Measurements from ENCODE around the gene ARHGAP25. TPM values are rescaled to one million over a fixed set of nuclear protein-coding genes. Genes with fewer than 3 reads are reported as not detected.
A peak's percentile ranks its signal among the peaks of the same experiment; 100 is the strongest.

Gene ARHGAP25
- total and polyA plus RNA-seq, 4 donors: 3.5 to 7.0 (median 5.3) TPM

DNA sequence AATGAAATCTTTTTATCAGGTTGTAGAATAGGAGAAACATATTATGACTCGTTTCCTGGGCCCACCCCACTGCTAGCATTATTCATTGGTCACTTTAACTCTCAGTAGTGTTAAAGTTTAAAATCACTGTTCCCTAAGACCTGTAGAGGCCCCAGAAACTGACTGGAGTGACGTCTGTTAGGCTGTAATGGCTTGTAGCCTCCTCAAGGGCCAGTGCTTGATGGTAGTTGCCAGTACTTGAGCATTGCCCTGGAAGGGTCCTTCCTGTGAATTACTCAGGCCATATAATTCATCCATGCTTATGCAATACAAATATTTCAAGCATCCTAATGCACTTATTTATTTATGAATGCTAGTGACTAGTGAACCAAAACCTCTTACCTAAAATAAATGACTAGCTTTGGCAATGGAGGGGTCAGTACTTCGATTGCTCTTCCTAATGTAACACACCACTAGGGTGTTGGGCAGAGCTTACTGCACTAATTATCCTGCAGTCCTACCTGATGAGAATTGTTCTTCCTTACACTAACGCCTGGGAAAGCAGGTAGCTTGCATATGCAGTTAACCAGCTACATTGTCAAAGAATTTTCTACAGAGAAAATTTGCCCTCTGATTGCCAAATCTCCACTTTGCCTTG, 31.2 kb downstream of the ARHGAP25 start:
- no peak overlapping the region for H3K4me3 ChIP-seq (ENCODE audit: low read depth in 1 of 3, low read length in 3 of 3)
- DNase-seq (ENCODE audit: low spot score): no peak
- no peaks in the 10 kb centered on the region for H3K9me3 ChIP-seq (ENCODE audit: control insufficient read depth in 4 of 4, low read length in 3 of 4)
- no peak overlapping the region for H3K9ac ChIP-seq (ENCODE audit: low read depth in 1 of 2, low read length in 2 of 2)
- no peak for TF ChIP-seq JUND (IDR thresholded peaks at IDR 0.05)
- TF ChIP-seq, protein P1, sequence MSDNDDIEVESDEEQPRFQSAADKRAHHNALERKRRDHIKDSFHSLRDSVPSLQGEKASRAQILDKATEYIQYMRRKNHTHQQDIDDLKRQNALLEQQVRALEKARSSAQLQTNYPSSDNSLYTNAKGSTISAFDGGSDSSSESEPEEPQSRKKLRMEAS (IDR thresholded peaks at IDR 0.05): no peak
- 57% methylated on average over 4 of the region's 4 CpGs for WGBS
- no peaks in the 10 kb centered on the region for H3K36me3 ChIP-seq (ENCODE audit: control insufficient read depth in 4 of 4, insufficient read depth in 3 of 4, low read depth in 1 of 4, low read length in 3 of 4)
- peak overlapping the region; percentile 23 to 65 for H3K27ac ChIP-seq (ENCODE audit: low read depth in 1 of 2, low read length in 2 of 2)
- H3K4me1 ChIP-seq (ENCODE audit: control insufficient read depth in 4 of 4, insufficient read depth in 4 of 4, low read length in 3 of 4): peaks cover 0 to 9% (median 2%) of the 10 kb centered on the region in 4 donors
- no peaks in the 10 kb centered on the region for H3K27me3 ChIP-seq (ENCODE audit: control insufficient read depth in 4 of 4, insufficient read depth in 4 of 4, low read length in 3 of 4)

GRCh38 chr2:68766376-68766845, 31.8 kb downstream of the ARHGAP25 start:
- DNase-seq (ENCODE audit: low spot score): no peak
- Histone ChIP-seq H3K27me3 (ENCODE audit: control insufficient read depth in 4 of 4, insufficient read depth in 4 of 4, low read length in 3 of 4) (no peaks in the 10 kb centered on the region), H3K4me3 (ENCODE audit: low read depth in 1 of 3, low read length in 3 of 3) (no peak overlapping the region), H3K36me3 (ENCODE audit: control insufficient read depth in 4 of 4, insufficient read depth in 3 of 4, low read depth in 1 of 4, low read length in 3 of 4) (no peaks in the 10 kb centered on the region), H3K4me1 (ENCODE audit: control insufficient read depth in 4 of 4, insufficient read depth in 4 of 4, low read length in 3 of 4) (peaks cover 0 to 9% (median 3%) of the 10 kb centered on the region in 4 donors), H3K9me3 (ENCODE audit: control insufficient read depth in 4 of 4, low read length in 3 of 4) (no peaks in the 10 kb centered on the region), H3K27ac (ENCODE audit: low read depth in 1 of 2, low read length in 2 of 2) (peak overlapping the region; percentile 23 to 53), H3K9ac (ENCODE audit: low read depth in 1 of 2, low read length in 2 of 2) (no peak overlapping the region)
- TF ChIP-seq HNF4G (IDR thresholded peaks at IDR 0.05) (no peak), SP1 (IDR thresholded peaks at IDR 0.05) (peak; percentile 22), GABPA (IDR thresholded peaks at IDR 0.05 in 1 of 2, conservative IDR thresholded peaks at IDR 0.05 in 1 of 2) (no peak)
- TF ChIP-seq, protein P1 (IDR thresholded peaks at IDR 0.05): peak; percentile 26
- WGBS: 44% methylated on average over 5 of the region's 5 CpGs

- Histone ChIP-seq H3K36me3 (ENCODE audit: control insufficient read depth in 4 of 4, insufficient read depth in 3 of 4, low read depth in 1 of 4, low read length in 3 of 4) (no peaks in the 10 kb centered on the region), H3K4me1 (ENCODE audit: control insufficient read depth in 4 of 4, insufficient read depth in 4 of 4, low read length in 3 of 4) (peaks cover 0 to 9% (median 3%) of the 10 kb centered on the region in 4 donors), H3K9ac (ENCODE audit: low read depth in 1 of 2, low read length in 2 of 2) (peak overlapping the region in 1 of 2 donors; percentile 39), H3K27ac (ENCODE audit: low read depth in 1 of 2, low read length in 2 of 2) (peak overlapping the region; percentile 23 to 53), H3K9me3 (ENCODE audit: control insufficient read depth in 4 of 4, low read length in 3 of 4) (no peaks in the 10 kb centered on the region), H3K4me3 (ENCODE audit: low read depth in 1 of 3, low read length in 3 of 3) (no peak overlapping the region), H3K27me3 (ENCODE audit: control insufficient read depth in 4 of 4, insufficient read depth in 4 of 4, low read length in 3 of 4) (no peaks in the 10 kb centered on the region)
- TF ChIP-seq TAF1 (conservative IDR thresholded peaks at IDR 0.05): no peak
- no peak for TF ChIP-seq JUND (IDR thresholded peaks at IDR 0.05)
- TF ChIP-seq ATF3 (IDR thresholded peaks at IDR 0.05): no peak
- TF ChIP-seq ZBTB33 (IDR thresholded peaks at IDR 0.05): no peak
- TF ChIP-seq HNF4G (IDR thresholded peaks at IDR 0.05): no peak
- no peak for TF ChIP-seq RXRA (IDR thresholded peaks at IDR 0.05)
- TF ChIP-seq GABPA (IDR thresholded peaks at IDR 0.05 in 1 of 2, conservative IDR thresholded peaks at IDR 0.05 in 1 of 2): no peak
- TF ChIP-seq, protein P2, sequence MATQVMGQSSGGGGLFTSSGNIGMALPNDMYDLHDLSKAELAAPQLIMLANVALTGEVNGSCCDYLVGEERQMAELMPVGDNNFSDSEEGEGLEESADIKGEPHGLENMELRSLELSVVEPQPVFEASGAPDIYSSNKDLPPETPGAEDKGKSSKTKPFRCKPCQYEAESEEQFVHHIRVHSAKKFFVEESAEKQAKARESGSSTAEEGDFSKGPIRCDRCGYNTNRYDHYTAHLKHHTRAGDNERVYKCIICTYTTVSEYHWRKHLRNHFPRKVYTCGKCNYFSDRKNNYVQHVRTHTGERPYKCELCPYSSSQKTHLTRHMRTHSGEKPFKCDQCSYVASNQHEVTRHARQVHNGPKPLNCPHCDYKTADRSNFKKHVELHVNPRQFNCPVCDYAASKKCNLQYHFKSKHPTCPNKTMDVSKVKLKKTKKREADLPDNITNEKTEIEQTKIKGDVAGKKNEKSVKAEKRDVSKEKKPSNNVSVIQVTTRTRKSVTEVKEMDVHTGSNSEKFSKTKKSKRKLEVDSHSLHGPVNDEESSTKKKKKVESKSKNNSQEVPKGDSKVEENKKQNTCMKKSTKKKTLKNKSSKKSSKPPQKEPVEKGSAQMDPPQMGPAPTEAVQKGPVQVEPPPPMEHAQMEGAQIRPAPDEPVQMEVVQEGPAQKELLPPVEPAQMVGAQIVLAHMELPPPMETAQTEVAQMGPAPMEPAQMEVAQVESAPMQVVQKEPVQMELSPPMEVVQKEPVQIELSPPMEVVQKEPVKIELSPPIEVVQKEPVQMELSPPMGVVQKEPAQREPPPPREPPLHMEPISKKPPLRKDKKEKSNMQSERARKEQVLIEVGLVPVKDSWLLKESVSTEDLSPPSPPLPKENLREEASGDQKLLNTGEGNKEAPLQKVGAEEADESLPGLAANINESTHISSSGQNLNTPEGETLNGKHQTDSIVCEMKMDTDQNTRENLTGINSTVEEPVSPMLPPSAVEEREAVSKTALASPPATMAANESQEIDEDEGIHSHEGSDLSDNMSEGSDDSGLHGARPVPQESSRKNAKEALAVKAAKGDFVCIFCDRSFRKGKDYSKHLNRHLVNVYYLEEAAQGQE (IDR thresholded peaks at IDR 0.05): no peak
- no peak for TF ChIP-seq RAD21 (IDR thresholded peaks at IDR 0.05)
- TF ChIP-seq, protein P1 (IDR thresholded peaks at IDR 0.05): no peak
- TF ChIP-seq FOXA1 (IDR thresholded peaks at IDR 0.05): no peak
- no peak for TF ChIP-seq FOXA2 (IDR thresholded peaks at IDR 0.05)
- no peak for TF ChIP-seq HNF4A (conservative IDR thresholded peaks at IDR 0.05)
- TF ChIP-seq EGR1 (IDR thresholded peaks at IDR 0.05; ENCODE audit: low read depth in 2 of 2): no peak
- WGBS: 80% methylated on average over 19 of the region's 19 CpGs
- DNase-seq (ENCODE audit: low spot score): no peak
Measured at GRCh38 chr2:68767031-68767961, 32.7 kb downstream of the ARHGAP25 start.
